Mesothelial cell of epicardium (in vitro differentiated cells): ENCODE measurements around the gene CNGB1. TPM values are rescaled to one million over a fixed set of nuclear protein-coding genes. Genes with fewer than 3 reads are reported as not detected.

Source experiments
- DNase-seq, 2 experiments: peaks; one replicate each; pipeline ENCODE4 v3.0.0; 2021; ENCODE audit warnings: low spot score in 2 of 2; ENCODE audit not compliant: unreplicated experiment in 2 of 2
- H3K27ac Mint-ChIP-seq: 2 replicates; pipeline ENCODE4 v1.8.0; 2021; ENCODE audit warnings: mixed read lengths
- H3K27me3 Mint-ChIP-seq: 2 replicates; pipeline ENCODE4 v1.8.0; 2021; ENCODE audit warnings: low read depth, mixed read lengths
- H3K36me3 Mint-ChIP-seq: 2 replicates; pipeline ENCODE4 v1.8.0; 2021; ENCODE audit warnings: mixed read lengths
- H3K4me1 Mint-ChIP-seq: 2 replicates; pipeline ENCODE4 v1.8.0; 2021; ENCODE audit warnings: mixed read lengths
- H3K4me3 Mint-ChIP-seq: 2 replicates; pipeline ENCODE4 v1.8.0; 2021; ENCODE audit warnings: mild to moderate bottlenecking, moderate library complexity, mixed read lengths
- H3K9me3 Mint-ChIP-seq: 2 replicates; pipeline ENCODE4 v1.8.0; 2021; ENCODE audit warnings: mixed read lengths
- total RNA-seq: library from RNA; stranded (reverse); gene quantifications from 3 replicates; pipeline ENCODE4 v1.2.1, GENCODE V29; 2021
- TF ChIP-seq, protein P1 (sequence below): fragments of 200-600 bp; sonication (generic); IDR thresholded peaks from one replicate; pipeline ENCODE4 v1.5.0; 2021; ENCODE audit warnings: antibody characterized with exemption; ENCODE audit not compliant: unreplicated experiment

The CNGB1 gene
- total RNA-seq, 1 donor from 2014 or later = 0.07 TPM

DNA sequence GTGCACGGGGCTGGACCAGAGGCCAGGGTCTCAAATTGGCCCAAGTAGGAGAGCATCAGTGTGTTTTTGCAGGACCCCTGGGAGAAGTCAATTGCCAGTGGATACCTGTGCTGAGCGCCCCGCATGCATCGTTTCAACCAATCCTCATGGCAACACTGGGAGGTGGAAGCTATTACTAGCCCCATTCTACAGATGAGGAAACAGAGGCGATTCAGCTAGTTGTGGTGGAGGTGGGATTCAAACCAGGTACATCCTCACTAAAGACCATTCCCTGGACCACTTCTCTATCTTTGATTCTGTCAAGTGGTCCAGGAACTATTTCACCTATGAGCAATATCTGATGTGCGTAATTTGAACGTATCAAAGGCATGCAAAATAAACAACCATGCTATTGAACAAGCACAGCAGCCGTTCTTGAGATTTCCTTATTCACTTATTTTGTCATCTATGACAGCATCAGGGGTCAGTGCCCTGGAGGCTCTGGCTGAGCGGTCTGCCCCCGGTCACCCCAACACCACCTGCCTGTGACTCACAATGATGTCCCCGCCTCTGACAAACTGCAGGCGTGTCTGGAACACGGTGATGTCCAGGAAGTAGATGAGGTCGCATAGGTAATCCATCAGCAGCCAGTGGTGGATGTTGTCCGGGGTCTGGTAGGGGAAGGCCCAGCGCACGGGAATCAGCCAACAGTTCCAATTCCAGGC is 54.0 kb downstream of the CNGB1 start:
- Mint-ChIP-seq H3K27ac (no peak overlapping the region), H3K4me3 (no peak overlapping the region), H3K27me3 (no peaks in the 10 kb centered on the region), H3K4me1 (no peaks in the 10 kb centered on the region), H3K36me3 (no peaks in the 10 kb centered on the region), H3K9me3 (no peaks in the 10 kb centered on the region)
- TF ChIP-seq, protein P1, sequence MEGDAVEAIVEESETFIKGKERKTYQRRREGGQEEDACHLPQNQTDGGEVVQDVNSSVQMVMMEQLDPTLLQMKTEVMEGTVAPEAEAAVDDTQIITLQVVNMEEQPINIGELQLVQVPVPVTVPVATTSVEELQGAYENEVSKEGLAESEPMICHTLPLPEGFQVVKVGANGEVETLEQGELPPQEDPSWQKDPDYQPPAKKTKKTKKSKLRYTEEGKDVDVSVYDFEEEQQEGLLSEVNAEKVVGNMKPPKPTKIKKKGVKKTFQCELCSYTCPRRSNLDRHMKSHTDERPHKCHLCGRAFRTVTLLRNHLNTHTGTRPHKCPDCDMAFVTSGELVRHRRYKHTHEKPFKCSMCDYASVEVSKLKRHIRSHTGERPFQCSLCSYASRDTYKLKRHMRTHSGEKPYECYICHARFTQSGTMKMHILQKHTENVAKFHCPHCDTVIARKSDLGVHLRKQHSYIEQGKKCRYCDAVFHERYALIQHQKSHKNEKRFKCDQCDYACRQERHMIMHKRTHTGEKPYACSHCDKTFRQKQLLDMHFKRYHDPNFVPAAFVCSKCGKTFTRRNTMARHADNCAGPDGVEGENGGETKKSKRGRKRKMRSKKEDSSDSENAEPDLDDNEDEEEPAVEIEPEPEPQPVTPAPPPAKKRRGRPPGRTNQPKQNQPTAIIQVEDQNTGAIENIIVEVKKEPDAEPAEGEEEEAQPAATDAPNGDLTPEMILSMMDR = no peak
- no peak for DNase-seq

DNA sequence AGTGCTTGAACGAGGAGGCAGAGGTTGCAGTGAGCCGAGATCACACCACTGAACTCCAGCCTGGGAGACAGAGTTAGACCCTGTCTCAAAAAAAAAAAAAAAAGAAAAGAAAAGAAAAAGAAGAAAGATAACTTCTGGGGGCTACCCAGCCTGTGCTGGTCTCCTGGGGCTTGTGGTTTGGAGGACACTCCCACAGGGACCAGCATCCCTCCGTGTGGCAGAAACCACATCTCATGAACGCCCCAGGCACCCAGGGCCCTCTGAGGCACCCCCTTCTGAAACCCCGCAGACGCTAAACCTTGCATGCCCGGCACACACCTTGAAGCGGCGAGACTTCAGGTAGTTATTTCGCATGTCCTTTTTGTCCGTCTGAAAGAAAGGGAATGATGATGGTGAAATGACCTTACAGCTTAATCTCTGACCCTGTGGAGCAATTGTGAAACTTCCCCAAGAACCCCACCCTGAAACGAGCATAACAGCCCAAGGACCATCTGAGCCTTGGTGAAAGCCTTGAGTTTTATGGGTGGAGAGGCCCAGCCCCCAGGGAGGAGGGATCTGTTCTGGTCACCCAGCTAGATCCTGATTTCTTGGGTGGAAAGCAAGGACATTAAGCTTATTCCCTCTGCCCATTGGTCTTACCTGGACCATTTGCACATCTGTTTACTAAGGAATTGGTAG is 55.0 kb downstream of the CNGB1 start:
- no peaks in the 10 kb centered on the region for H3K36me3 Mint-ChIP-seq
- H3K9me3 Mint-ChIP-seq = no peaks in the 10 kb centered on the region
- peaks cover 2% of the 10 kb centered on the region for H3K4me1 Mint-ChIP-seq
- H3K27me3 Mint-ChIP-seq = no peaks in the 10 kb centered on the region
- H3K27ac Mint-ChIP-seq = no peak overlapping the region
- TF ChIP-seq, protein P1 = no peak
- H3K4me3 Mint-ChIP-seq = no peak overlapping the region
- no peak for DNase-seq

DNA sequence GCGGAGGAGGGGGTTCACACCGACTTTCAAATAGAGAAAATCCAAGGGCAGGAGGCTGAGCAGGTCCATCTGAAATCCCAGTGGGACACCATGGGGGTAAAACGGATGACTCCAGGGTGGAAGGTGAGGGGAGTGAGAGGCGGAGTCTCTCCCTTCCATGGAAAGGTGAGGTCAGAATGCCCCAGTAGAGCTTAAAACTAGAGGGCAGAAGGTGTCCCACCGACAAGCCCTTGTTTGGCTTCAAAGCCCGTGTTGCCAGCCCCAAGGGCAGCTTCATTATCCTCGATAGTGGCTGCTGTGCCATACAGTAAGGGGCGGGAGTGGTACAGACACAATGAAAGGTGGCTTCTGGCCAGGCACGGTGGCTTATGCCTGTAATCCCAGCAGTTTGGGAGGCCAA is 55.7 kb downstream of the CNGB1 start:
- H3K27ac Mint-ChIP-seq = no peak overlapping the region
- peaks cover 2% of the 10 kb centered on the region for H3K4me1 Mint-ChIP-seq
- H3K4me3 Mint-ChIP-seq = no peak overlapping the region
- no peaks in the 10 kb centered on the region for H3K27me3 Mint-ChIP-seq
- no peak for DNase-seq
- TF ChIP-seq, protein P1 = no peak
- no peaks in the 10 kb centered on the region for H3K9me3 Mint-ChIP-seq
- no peaks in the 10 kb centered on the region for H3K36me3 Mint-ChIP-seq

DNA sequence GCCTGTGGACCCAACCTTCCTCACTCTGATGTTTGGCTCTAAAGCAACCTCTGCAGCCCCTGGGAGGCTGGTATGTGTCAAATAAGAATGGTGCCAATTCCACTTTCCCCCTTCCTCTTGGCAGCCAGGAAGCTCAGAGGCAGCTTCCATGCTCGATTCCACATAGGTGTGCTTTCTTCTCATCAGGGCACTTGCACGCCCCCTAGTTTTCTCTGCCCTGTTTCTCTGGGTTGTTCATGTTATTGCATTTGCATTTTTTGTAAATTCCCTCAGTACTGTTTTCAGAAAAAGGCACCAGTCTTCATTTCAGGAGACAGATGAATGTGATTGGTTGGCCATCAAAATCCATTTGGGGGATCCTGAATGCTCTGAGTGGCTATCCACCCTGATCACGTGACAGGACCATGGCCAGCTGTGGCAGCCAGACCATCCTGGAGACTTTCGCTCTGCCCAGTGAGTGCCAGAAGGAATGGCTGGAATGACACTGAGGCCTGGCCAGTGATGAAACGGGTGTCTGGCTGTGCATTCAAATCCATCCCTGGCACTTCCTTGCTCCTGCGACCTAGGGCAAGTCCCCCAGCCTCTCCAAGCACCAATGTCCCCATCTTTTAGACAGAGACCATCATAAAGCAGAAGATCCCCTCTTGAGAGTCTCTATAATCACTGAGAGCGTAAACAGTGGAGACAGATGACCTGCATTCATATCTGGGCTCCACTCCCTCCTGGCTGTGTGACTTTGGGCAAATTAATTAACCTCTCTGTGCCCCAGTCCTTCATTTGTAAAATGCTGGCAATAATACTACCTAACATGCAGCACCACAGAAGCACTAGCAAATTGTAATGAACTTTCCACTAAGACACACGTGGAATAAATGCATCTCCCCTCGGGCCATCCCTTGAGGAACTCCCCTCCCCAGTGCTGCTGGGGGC is 56.4 kb downstream of the CNGB1 start:
- Mint-ChIP-seq H3K4me1 (peaks cover 2% of the 10 kb centered on the region), H3K9me3 (no peaks in the 10 kb centered on the region), H3K4me3 (no peak overlapping the region), H3K36me3 (no peaks in the 10 kb centered on the region), H3K27me3 (no peaks in the 10 kb centered on the region), H3K27ac (no peak overlapping the region)
- DNase-seq = no peak
- TF ChIP-seq, protein P1 = no peak

DNA sequence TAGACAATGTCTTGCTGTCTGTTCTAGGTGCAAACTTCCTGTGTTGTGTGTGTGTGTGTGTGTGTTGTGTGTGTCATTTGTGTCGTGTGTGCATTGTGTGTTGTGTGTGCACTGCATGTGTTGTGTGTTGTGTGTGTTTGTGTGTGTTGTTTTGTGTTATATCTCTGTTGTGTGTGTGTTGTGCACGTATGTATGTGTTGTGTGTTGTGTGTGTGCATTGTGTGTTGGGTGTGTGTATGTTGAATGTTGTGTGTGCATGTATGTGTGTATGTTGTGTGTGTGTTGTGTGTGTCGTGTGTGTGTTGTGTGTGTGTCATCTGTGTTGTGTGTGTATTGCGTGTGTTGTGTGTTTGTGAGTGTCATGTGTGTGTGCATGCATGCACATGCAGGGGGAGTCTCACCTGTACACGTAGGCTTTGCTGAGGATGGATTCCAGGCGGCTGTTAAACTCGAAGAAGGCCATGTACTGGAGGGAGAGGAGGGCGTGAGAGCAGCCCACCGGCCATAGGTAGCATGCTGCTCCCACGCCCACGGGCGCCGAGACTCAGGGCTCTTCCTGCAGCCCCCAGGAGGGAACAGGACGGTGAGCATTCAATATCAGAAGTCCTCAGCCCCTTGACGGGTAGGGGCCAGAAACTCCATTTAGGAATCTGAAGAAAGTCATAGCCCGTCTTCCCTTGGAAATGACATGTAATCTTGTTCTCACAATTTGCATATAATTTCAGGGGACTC is 58.2 kb downstream of the CNGB1 start:
- no peaks in the 10 kb centered on the region for H3K9me3 Mint-ChIP-seq
- TF ChIP-seq, protein P1 = no peak

More for the DNA sequence above, 58.2 kb downstream of the CNGB1 start:
- Mint-ChIP-seq H3K4me3 (no peak overlapping the region), H3K27ac (no peak overlapping the region), H3K27me3 (no peaks in the 10 kb centered on the region), H3K36me3 (no peaks in the 10 kb centered on the region), H3K4me1 (peaks cover 2% of the 10 kb centered on the region)
- DNase-seq = no peak
